Peyer's patch (tissue), 4 donors: ENCODE measurements around the gene NOS1AP.

Source experiments
- POLR2A ChIP-seq, 2 donors: fragments of 450-650 bp; IDR thresholded peaks; one replicate each; pipeline ENCODE4 v1.5.1; 2017; ENCODE audit warnings: antibody characterized with exemption in 2 of 2, mild to moderate bottlenecking in 2 of 2, moderate library complexity in 2 of 2
- TF ChIP-seq, protein P1 (sequence below), 6 experiments: fragments of 450-650 bp in 4 of 6; fragments of 200-600 bp in 2 of 6; sonication (generic) in 1 of 6; IDR thresholded peaks; one replicate each; pipeline ENCODE4 v1.5.1; 2017 to 2019; ENCODE audit warnings: antibody characterized with exemption in 6 of 6, mild to moderate bottlenecking in 3 of 6, moderate library complexity in 1 of 6

DNA sequence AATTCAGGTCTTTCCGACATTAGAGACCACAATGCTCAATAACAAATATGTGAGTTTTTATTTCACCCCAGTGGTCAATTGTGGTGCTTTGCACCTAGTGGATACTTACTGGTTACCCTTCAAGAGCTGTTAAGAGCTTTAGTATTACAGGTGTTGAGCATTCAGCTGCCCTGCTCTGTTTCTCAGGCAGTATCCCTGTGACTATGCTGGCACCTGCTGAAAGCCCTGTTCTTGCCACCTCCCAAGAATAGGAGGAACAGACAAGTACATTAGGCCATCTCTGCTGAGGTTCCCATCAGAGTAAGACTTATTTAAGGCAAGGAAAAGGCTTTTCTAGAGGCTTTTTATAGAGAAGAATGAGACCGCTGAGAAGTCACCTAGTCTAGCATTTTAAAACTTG, 60.8 kb downstream of the NOS1AP start:
- TF ChIP-seq, protein P1, sequence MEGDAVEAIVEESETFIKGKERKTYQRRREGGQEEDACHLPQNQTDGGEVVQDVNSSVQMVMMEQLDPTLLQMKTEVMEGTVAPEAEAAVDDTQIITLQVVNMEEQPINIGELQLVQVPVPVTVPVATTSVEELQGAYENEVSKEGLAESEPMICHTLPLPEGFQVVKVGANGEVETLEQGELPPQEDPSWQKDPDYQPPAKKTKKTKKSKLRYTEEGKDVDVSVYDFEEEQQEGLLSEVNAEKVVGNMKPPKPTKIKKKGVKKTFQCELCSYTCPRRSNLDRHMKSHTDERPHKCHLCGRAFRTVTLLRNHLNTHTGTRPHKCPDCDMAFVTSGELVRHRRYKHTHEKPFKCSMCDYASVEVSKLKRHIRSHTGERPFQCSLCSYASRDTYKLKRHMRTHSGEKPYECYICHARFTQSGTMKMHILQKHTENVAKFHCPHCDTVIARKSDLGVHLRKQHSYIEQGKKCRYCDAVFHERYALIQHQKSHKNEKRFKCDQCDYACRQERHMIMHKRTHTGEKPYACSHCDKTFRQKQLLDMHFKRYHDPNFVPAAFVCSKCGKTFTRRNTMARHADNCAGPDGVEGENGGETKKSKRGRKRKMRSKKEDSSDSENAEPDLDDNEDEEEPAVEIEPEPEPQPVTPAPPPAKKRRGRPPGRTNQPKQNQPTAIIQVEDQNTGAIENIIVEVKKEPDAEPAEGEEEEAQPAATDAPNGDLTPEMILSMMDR (IDR thresholded peaks at IDR 0.05), result no peak
- no peak for TF ChIP-seq POLR2A (IDR thresholded peaks at IDR 0.05)
